ENCODE data around the gene UBE2B.

DNA sequence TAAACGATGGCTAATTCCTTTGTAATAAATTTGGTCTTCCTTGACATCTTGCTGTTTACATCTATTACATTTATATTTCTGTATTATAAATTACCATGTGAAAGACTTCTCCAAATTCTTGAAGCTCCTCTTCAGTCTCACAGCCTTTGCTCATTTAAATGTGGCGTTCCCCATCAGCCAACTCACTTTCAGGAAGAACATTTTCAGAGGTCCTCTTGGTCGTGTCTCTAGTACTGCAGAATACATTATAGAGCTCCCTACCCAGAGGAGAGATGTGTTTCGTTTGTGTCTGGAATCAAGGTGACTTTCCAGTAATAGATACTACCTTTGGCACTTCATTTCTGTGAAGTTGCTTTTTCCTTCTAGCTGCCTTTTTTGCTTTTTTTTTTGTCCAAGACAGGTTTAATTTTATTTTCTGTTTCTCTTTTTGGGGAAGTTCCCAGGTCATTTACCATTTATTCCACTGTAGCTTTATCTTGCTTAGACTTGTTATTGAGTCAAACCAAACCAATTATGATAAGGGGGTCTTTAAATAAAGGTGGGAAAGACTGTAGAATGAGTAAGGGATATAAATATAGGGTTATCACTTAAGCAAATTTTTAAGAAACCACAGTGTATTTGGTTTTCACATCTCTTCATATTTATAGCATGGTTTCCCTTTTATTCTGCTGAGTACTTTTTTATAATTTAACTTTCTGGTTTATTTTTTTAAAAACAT, 12.8 kb downstream of the UBE2B start:
- TF ChIP-seq CTCF (IDR thresholded peaks at IDR 0.05) (no peak), POLR2A (IDR thresholded peaks at IDR 0.05) (no peak)
